AML-193 (cell line): Measurements from ENCODE around the gene RBBP5.

ENCODE experiments used
- DNase-seq, 2 experiments: peaks; one replicate each; lab custom pipeline; 2025; lab: John Stamatoyannopoulos, UW

Gene RBBP5

GRCh38 chr1:205129447-205130029, 7.8 kb upstream of the RBBP5 start:
- DNase-seq = no peak

DNA sequence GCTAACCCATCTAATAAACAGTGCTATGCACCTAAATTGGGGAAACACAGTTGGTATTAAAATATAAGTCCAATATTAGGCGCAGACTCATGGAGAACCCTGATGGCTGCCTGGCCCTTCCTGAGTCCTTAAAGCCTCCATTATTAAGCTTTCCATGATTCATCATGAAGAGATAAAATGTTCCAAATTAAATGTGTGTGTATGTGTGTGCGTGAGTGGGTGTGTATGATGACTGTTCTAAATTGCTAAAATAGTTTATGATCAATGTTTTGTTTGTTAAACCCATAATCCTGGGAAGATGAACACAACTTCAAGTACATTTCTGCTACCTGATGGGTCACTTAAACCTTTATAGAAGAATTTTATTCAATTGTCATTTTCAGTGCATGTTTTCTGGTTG, 6.3 kb upstream of the RBBP5 start:
- no peak for DNase-seq

GRCh38 chr1:205127646-205128045, 5.9 kb upstream of the RBBP5 start:
- no peak for DNase-seq

GRCh38 chr1:205124726-205125125, 2.9 kb upstream of the RBBP5 start:
- no peak for DNase-seq

- DNase-seq = no peak
These were observed 708 bp upstream of the RBBP5 start for GRCh38 chr1:205122489-205122882.

- DNase-seq = peak in 1 of 2 experiments; percentile 5
These were observed 3.0 kb downstream of the RBBP5 start for GRCh38 chr1:205118752-205119151.

DNA sequence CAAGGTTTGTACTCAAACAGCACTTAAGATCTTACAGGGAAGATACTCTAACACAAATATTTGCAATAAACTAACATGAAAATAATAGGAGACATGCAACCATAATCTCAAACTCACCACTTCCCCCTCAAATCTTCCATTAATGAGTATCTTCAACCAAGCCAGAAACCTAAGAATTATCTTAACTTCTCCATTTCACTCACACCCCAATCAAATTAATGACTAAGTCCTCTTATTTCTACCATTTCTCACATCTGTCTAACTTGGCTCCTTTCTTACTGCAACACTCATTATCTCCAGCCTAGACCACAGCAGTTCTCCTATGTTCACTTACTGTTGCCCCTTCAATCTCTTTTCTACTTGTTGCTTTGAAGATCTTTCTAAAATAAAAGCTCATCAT, 10.4 kb downstream of the RBBP5 start:
- no peak for DNase-seq

- no peak for DNase-seq
These were observed 12.1 kb downstream of the RBBP5 start for GRCh38 chr1:205109711-205110110.

GRCh38 chr1:205109269-205109668, 12.5 kb downstream of the RBBP5 start:
- no peak for DNase-seq

DNA sequence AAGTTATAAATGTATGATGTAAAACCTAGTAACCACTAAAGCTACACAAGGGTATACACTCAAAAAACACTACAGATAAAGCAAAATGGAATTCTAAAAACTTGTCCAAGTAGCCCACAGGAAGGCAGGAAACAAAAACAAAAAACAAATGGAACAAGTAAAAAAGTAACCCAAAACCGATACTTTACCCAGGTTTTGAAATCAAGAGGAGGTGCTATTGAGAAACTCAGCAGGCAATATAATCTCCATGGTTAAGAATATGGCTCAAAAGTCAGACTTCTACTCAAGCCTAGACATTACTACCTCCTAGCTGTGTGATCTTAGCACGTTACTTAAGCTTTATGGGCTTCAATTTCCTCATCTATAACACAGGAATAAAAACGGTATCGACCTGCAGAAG, 13.3 kb downstream of the RBBP5 start:
- DNase-seq = no peak

- DNase-seq = no peak
These were observed 14.5 kb downstream of the RBBP5 start for GRCh38 chr1:205107327-205107726.

- no peak for DNase-seq
These were observed 19.4 kb downstream of the RBBP5 start for GRCh38 chr1:205102404-205102803.

DNA sequence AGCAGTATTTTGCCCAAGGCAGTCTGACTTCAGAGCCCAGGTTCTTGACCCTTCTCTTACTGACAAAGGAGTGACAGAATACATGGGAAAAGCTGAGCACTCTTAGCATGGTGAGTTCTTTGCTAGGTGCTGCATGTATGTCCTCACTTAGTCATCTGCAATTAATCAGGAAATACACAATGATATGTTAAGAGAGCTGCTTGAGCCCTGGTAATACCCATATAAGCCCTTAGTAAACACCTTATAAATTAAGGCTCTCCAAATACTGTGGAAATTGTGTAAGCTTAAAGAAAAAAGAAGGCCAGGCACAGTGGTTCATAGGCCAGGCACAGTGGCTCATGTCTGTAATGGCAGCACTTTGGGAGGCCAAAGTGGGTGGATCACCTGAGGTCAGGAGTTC, 23.5 kb downstream of the RBBP5 start:
- DNase-seq = no peak

DNA sequence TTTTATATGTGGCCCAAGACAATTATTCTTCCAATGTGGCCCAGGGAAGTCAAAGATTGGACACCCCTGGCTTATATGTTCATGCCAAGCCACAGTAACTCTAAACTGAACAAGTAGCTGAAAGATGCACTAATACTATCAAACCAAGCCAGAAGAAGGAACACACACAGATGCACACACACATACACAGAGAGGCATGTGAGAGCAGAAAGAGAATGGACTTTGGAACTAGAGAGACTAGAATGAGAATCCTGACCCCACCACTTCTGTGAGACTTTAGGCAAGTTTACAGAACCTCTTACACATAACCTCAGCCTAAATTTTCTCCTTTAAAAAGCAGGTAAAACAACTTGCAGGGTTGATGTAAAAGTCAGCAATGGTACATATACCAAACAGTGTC, 26.4 kb downstream of the RBBP5 start:
- no peak for DNase-seq

- no peak for DNase-seq
These were observed 30.6 kb downstream of the RBBP5 start for GRCh38 chr1:205091043-205091740.

- DNase-seq = no peak
These were observed 33.4 kb downstream of the RBBP5 start for GRCh38 chr1:205088341-205088740.

- no peak for DNase-seq
These were observed 37.4 kb downstream of the RBBP5 start, which contains the start of gene TMEM81 for GRCh38 chr1:205084360-205084759. Gene TMEM81, minus strand, starts transcription at chr1:205084460. Its CDS starts 140 bp downstream, at chr1:205084320.

DNA sequence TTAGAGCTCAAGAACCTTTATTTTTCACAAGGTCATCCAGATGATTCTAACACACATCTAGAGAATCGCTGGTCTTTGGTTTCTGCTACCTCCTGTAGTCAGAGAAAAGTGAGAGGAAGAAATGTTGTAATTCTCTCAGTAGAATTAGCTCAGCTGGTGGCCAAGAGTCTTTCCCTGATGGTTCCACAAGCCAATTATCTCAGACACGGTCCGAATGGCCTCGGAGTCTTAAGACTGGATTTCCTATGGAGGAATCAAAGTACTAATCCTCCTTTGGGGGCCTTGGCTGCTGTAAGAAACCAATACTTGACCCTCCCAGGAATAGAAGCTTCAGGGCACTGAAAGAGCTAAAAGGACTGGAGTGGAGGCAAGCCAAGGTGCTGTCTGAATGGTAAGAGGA, 39.3 kb downstream of the RBBP5 start:
- DNase-seq = no peak

GRCh38 chr1:205077934-205078311, 43.9 kb downstream of the RBBP5 start:
- no peak for DNase-seq

GRCh38 chr1:205077158-205077933, 44.4 kb downstream of the RBBP5 start:
- no peak for DNase-seq

DNA sequence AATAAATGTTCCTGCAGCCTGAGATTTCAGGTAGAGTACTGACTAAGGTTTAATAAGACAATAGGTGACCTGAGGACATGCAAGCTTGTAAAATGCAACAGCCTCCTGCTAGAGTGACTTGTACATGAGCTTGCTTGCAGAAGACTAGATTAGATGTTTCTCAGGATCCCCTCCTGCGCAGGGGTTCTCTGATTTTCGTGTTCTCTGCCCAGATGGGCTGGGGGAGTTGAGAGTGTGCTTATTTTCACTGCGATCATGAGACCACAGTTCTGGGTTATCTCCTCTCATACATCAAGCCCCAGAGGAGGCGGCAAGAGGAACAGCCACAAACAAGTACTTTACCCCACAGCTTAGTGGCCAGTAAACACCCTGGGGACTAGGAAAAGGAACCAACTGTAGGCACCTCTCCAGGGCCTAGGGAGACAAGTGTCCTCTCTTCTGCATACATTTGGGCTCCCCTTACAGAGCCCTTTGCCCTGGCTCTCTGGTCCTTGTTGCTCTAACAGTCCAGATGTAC, 45.5 kb downstream of the RBBP5 start:
- no peak for DNase-seq

DNA sequence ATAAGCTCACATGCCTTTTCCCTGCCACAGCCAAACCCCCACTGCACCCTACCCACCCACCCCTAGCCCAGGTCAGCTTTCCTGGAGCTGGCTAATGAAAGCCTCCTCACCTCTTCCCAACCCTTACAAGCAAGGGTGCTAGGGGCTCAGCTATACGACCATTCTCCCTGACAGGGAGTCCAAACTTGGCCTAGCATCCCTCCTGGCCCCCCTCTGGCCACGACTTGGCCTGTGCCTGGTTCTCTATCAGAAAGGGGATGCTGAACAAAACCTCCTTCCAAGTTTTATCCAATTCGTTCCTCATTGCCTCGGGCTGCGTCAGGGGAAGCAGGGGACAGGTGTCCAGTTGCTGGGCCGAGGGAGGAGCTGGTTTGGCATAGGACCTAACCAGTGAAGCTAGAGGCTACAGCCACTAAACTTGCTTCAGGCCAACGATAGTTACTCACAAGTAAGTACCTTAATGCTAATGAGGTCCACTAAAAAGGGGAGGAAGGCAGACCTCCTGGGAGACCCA, 46.1 kb downstream of the RBBP5 start:
- DNase-seq = no peak

GRCh38 chr1:205074513-205074912, 47.3 kb downstream of the RBBP5 start:
- DNase-seq = no peak
